HG03439 (cell line): ENCODE measurements around the gene ORAI2.
"Not testable (repeated sequence)": the region's sequence is repeated elsewhere in the genome, so short reads cannot be mapped to it uniquely, and the experiment has no call there.

Experiments
- ATAC-seq: cut with Tn5 transposase; IDR thresholded peaks from one replicate; pipeline ENCODE4 v1.9.1; 2021; ENCODE audit warnings: mild to moderate bottlenecking, moderate library complexity; ENCODE audit not compliant: unreplicated experiment

ORAI2 gene

DNA sequence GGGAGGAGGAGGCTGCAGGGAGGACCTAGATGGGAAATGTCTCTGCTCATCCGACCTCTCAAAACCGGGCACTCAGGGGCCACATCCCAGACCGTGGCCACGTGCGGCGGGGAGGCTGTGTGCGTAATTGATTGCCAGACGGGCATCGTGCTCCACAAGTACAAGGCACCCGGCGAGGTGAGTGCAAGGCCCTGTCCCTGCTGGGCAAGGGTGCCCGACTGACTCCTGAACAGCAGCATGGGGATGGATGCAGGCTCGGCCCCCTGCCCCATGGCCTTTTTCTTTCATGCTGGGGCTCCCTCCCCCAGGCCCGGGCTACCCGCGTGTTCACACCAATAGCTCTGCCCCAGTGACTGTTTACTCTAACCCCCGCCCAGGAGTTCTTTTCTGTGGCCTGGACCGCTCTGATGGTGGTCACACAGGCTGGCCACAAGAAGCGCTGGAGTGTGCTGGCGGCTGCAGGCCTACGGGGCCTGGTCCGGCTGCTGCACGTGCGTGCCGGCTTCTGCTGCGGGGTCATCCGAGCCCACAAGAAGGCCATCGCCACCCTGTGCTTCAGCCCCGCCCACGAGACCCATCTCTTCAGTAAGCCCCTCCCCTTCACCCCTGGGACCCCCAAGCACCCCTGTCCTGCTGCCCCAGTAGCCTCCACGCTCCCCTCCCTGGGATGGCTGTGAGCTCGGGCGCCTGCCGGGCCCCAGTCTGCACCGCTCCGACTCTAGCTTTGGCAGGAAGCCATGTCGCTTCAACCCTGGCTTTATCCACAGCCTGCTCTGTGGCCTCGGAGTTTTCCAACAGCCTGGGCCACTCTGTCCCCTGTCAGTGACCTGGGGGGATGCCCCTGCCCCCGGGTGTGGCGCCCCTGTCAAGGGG lies 35.3 kb downstream of the ORAI2 start:
- ATAC-seq: no peak

DNA sequence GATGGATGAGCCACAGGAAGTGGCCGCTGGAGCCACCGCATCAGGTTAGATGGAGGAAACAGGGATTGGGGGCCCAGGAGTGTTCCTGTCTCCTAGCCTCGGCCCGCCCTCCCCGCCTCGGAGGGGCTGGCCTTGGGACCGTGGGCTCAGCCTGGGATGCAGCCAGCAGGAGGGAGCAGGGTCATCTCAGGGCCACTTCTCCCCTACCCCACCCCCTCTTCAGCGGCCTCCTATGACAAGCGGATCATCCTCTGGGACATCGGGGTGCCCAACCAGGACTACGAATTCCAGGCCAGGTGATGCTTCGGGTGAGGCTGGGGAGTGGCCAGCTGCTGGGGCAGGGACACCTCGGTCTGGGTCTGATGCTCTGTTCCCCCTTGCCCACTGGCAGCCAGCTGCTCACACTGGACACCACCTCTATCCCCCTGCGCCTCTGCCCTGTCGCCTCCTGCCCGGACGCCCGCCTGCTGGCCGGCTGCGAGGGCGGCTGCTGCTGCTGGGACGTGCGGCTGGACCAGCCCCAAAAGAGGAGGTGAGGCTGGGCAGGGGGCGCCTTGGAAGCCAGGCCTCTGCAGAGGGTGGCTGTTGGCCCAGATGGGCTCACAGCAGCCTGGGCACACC lies 36.1 kb downstream of the ORAI2 start:
- ATAC-seq: no peak

DNA sequence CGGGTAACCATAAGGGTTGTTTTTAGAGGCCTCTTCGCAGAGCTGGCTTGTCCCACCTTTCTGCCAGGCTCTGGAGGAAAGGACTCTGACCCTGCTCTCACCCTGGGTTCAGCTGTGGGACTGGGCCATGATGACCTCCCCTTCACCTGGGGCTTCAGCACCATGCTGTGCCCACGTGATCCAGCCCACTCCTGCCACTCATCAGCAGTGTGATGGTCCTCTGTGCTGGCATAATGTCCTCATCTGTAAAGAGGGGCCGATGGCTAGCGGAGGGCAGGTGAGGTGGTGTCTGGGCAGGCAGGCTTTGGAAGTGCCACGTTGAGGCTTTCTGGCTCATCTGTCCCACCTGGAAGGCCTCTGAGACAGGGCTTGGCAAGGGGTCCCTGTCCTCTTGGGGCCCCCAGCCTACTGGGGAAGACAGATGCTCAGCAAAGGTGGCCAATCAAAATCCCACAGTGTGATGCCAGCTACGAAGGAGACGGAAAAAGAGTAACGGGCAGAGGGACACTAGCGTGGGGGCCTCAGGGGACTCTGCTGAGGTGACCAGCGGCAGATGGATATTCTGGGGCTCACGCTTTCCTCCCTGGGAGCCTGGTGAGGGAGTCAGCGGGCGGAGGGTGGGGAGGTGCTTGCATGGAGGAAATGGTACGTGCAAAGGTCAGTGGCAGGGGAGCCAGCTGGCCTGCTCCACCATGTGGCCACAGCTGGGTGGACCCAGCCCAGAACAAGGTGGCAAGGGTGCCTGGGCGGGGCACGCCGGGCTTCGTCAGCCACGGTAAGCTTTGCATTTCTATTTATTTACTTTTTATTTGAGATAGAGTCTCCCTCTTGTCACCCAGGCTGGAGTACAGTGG lies 36.8 kb downstream of the ORAI2 start:
- no peak for ATAC-seq

DNA sequence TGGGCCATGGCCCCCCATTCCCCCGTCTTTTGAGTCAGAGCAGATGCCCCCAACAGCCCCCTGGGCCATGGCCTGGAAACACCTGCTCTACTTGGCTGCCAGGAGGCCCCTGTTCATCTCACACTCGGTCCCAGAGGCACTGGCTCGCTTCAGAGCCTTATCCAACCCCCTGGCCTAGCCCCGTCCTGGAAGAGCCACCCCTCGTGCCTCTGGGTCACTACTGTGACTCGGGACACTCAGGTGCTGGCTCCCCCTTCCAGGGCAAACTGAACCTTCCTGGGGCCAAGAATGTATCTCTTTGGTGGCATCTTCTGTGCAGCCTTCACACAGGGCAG lies 38.4 kb downstream of the ORAI2 start:
- ATAC-seq: no peak

DNA sequence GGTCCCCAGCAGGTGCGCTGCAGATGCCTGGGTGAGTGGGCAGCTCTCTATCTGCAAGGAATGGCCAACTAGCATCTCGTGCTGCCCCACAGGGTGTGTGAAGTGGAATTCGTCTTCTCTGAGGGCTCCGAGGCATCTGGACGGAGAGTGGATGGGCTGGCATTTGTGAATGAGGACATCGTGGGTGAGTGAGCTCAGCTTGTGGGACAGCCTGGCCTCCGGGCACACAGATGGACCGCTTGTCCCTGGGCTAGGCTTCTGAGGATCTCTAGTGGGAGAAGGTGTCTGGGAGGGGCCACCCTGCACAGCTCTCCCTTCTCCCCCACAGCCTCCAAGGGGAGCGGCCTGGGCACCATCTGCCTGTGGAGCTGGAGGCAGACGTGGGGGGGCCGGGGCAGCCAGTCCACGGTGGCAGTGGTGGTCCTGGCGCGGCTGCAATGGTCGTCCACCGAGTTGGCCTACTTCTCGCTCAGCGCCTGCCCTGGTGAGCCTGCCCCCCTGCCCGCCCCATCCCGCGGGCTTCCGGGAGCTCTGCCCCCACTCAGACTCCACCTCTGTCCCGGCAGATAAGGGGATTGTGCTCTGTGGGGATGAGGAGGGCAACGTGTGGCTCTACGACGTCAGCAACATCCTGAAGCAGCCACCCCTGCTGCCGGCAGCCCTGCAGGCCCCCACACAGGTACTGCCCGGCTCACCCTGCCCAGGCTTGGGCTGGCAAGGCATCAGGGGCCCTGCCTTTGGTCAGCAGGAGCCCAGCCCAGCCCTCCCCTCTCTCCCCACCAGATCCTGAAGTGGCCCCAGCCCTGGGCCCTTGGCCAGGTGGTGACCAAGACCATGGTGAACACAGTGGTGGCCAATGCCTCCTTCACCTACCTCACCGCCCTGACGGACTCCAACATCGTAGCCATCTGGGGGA lies 39.0 kb downstream of the ORAI2 start:
- no peak for ATAC-seq

DNA sequence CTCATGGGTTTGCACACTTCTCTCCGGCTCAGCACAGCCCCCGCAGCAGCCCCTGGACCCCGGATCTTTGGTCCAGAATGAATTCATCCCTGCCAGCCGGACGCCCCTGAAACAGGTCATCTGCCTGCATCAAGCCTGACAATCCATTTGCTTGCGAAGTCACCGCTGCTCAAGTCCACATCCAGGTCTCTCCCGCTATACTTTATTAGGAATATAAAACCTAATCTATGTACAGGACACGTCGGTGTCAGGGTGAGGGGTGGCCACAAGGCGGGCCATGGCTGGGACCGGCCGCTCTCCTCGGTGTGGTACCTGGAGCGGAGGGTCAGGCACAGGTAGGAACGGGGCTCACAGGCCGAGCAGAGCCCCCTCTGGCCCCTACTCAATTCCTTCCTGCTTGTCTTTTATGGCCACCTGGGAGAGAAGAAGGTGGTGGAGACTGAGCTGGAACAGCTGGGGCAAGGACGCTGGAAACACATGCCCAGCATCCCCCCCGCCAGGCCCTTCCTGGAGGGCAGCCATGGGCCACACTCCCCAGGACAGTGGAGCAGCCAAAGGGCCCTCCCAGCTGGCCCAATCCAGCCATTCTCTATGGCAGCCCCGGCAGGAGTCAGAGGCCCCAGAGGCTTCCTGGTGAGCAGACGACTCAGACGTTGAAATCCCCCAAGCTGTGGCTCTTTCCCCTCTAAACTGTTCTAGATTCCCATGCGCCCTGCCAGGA lies 40.1 kb downstream of the ORAI2 start:
- no peak for ATAC-seq

DNA sequence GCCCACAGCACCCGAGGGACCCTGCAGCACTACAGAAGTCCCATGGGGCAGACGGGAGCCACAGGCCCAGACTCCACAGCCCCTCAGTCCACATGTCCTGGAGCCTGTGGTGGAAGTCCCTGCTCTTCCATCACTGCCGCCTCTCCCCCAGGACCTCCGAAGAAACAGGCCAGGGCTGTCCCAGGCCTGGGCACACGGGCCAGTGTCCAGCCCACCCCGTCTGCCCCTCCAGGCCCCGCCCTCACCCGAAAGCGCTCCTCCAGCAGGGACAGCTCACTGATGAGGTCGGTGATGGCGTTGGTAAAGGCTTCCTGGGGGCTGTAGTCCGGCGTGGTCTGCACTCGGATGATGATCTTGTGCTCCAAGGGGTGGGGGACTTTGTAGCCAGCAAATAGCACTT lies 40.7 kb downstream of the ORAI2 start:
- ATAC-seq: not testable (repeated sequence)

DNA sequence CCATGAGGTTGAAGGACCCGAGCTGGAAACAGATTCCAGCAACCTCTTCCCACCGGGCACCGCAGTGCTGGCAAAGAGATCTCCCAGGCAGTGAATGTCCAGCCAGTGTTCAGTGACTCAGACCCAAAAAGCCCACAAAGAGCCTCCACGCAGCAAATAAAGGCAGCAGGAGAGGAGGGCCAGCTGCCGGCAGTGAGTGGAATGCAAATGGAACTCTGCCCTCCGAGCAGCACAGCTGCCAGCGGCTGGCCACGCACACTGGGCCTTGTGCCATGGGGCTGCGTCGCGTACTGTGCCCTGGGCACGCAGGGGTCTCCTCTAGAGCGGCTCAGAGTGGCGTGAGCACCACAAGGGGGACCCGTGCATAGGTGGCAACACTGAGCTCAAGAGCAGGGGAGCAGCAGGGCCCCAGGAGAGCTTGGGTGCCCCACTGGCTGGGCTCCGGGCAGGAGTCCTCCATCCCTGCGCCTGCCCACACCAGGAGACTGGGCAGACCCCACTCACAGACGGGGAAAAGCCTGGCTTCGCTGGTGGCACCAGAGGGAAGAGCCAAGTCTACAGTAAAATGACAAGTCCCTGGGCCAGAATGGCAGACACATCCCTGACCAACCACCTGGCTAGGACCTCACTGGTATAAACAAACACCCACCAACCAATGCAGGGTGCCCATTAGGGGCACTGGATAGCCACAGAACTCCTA lies 41.5 kb downstream of the ORAI2 start:
- ATAC-seq: not testable (repeated sequence)

DNA sequence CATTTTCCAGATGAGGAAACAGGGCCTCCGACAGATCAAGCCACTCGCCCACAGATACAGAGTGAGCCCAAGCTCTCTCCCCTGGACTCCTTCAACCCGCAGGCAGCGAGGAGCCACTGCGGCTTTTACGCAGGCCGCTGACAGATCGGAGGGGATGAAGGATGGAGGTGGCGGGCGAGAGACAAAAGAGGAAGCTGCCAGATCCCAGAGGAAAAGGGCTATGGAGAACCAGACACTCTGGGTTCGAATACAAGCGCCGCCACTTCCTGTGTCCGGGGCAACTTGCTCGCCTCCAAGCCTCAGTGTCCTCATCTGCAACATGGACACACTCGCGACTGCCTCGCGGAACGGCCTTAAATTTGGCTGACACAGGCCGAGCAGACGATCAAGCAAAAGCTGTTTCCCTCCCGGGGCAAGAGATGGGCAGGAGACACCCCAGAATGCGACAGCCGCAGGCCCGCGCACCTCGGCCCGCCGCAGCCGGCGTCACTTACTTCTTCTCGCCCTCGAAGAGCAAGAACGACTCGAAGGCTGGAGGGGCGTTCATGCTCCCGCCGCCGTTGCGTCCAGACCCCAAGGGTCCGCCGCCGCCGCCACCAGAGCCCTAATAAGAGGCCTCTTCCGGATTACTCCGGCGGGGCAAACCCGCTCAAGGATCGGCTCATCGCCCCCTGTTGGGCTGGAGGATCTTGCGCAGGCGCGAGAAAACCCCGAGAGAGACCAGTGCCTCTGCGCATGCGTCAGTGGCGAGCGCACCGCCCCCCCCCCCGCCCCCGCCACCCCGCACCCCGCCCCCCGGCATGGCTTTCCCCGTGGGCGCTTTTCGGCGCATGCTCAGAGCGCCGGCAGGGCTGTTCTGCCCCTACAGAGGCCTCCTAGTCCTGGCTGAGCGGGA lies 45.2 kb downstream of the ORAI2 start, which contains the start of gene POLR2J:
POLR2J (minus strand) TSS at position 609 of the 895 bp plus-strand sequence; CDS start at position 547, 62 bp downstream.
- ATAC-seq: peak; percentile 79

DNA sequence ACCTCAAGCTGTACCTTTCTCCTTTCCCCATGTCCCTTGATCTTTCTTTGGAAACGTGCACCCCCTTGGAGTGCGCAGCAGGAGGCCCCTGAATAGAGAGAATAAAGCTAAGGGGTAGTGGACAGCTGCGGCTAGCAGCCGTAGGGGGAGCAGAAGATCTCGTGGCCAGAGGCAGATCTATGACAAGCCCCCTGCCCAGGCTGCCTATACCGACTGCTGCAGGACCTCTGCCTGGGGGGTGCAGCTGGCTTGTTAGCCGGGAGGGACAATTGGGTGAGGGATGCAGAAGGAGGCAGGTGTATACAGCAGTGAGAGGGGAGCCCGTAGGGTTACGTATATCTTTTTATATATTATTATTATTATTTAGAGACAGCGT lies 45.8 kb downstream of the ORAI2 start:
- peak; percentile 17 for ATAC-seq

DNA sequence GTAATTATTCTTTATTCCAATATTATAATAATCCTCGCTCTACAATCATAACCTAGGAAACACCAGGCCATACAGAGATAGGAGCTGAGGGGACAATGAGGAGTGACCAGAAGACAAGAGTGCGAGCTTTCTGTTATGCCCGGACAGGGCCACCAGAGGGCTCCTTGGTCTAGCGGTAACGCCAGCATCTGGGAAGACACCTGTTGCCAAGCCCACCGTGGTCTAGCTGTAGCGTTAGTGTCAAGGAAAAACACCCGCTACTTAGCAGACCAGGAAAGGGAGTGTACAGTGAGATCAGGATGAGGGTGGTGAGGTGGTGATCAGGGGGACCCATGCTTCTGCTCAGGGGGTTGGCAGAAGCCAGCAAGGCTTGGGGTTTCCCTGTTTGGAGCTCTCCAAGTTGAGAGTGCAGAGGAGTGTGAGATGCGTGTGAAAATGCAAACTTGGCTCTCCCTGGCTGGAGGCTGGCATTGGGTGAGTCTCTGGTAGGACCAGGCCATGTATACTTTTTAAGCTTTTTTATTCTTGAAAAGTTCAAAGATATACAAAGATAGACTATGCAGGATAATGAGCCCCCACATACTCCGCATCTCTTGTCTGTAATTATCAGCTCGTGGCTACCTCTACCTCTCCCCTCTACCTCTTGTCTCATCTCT lies 46.7 kb downstream of the ORAI2 start:
- not testable (repeated sequence) for ATAC-seq

DNA sequence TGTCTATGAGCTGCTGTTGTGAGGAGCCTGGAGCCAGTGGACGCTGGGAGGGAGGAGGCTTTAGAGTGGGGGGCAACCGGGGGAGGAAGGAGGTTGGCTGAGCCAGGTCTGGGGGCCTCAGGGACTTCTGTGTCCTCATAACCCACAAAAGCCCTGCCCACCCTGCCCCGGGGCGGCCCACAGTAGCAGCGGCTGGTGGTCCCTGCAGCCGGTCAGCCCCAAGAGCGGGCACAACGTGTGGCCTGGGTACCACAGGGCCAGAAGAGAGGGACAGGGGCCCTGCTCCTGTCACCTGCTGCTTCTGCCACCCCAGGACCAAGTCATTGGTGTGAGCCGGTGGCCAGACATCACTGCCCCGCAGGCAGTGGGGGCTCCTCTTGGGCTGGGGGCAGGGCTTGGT lies 48.6 kb downstream of the ORAI2 start:
- ATAC-seq: not testable (repeated sequence)

DNA sequence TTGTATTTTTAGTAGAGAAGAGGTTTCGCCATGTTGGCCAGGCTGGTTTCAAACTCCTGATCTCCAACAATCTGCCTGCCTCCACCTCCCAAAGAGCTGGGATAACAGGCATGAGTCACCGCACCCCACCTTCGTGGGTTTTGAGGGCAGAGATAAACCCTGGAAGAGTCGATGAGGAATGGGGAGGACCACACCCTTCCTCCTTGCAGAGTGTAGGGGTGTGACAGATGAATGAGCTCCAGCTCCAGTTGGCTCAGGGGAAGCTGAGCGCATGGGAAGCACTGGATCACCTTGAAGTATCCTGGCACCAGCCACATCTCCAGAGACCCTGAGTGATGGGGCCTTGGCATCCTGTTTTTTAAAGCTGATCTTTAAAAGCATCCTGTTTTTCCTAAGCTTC lies 50.9 kb downstream of the ORAI2 start:
- ATAC-seq: not testable (repeated sequence)

DNA sequence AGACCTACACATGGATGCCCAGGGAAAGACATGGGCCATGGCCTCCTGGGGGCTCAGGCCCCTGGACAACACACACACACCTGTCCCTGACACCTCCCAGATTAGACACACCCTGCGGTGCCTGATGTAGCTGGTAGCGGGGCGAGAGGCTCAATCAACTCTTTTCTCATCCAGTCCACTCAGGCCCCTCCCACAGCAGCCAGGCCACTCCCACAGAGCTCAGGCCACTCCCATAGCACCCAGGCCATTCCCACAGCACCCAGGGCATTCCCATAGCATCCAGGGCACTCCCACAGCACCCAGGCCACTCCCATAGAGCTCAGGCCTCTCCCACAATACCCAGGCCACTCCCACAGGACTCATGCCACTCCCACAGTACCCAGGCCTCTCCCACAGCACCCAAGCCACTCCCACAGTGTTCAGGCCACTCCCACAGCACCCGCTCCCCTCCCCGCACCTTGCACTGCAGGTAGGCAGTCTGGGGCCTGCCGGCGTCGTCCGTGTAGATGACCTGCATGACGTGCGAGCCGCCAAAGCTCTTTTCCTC lies 57.2 kb downstream of the ORAI2 start:
- peak; percentile 37 for ATAC-seq

DNA sequence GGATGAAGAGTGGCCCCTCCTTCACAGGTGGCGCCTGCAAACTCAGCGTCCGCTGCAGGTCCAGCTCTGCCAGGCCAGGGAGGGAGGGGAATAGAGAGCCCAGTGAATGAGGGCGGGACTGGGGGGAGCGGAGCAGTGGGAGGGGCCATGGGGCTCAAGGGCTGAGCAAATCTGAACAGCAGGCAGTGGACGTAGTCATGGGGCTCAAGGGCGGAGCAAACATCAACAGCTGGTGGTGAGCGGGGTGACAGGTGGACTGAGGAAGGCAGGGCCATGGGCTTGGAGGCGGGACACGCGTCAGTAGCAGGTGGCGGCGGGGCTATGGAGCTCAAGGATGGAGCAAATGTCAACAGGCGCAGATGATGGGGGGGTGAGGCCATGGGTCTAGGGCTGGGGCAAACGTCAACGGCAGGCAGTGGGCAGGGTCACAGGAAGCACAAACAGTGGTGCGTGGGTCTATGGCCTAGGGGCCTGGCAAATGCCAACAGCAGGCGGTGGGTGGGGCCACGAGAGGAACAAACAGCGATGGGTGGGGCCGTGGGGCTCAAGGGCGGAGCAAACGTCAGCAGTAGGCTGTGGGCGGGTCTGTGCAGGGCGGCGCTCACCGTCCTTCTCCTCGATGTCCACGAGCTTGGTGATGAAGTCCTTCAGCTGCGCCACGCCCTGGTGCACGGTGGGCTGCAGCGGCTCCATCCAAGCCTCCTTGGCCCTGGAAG lies 60.0 kb downstream of the ORAI2 start:
- not testable (repeated sequence) for ATAC-seq

DNA sequence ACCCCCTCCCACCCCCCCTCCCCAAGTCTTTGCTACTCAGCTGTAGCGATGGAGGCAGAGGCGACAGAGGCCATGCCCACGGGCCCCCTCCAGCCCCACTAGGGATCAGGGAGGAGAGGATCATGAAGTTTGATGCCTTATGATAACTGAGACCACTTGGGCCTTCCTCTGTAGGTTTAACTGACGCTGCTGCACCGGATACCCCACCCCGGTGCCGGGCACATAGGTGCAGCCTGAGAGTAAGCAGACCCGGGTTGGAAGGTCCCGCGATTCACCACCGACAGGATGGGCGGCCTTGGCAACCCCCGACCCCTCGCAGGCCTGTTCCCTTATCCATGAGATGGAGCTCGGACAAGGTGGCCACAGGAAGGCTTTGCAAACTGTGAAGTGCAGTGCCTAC lies 60.7 kb downstream of the ORAI2 start:
- ATAC-seq: not testable (repeated sequence)
